NAMALWA (cell line): ENCODE measurements around the gene TSNAX.

Experiments
- DNase-seq: peaks from one replicate; pipeline ENCODE4 v3.0.0-alpha.2; 2015; ENCODE audit warnings: low spot score

The TSNAX gene

GRCh38 chr1:231518485-231519034 lies 9.9 kb upstream of the TSNAX start:
- DNase-seq: no peak

- no peak for DNase-seq
Observed at GRCh38 chr1:231519166-231519565, 9.3 kb upstream of the TSNAX start.

GRCh38 chr1:231522038-231522437 lies 6.4 kb upstream of the TSNAX start:
- DNase-seq: no peak

- no peak for DNase-seq
Observed at GRCh38 chr1:231522931-231523642, 5.4 kb upstream of the TSNAX start.

- no peak for DNase-seq
Observed at GRCh38 chr1:231523816-231524215, 4.7 kb upstream of the TSNAX start.

- no peak for DNase-seq
Observed at GRCh38 chr1:231526536-231526935, 1.9 kb upstream of the TSNAX start.

- DNase-seq: no peak
Observed at GRCh38 chr1:231527586-231528171, 790 bp upstream of the TSNAX start.

- no peak for DNase-seq
Observed at GRCh38 chr1:231533240-231533639, 4.8 kb downstream of the TSNAX start.

- no peak for DNase-seq
Observed at GRCh38 chr1:231534703-231535159, 6.3 kb downstream of the TSNAX start.

- DNase-seq: no peak
Observed at GRCh38 chr1:231536099-231536498, 7.6 kb downstream of the TSNAX start.

- no peak for DNase-seq
Observed at GRCh38 chr1:231540847-231541246, 12.4 kb downstream of the TSNAX start.

GRCh38 chr1:231541842-231542241 lies 13.4 kb downstream of the TSNAX start:
- no peak for DNase-seq

- DNase-seq: no peak
Observed at GRCh38 chr1:231544943-231545592, 16.6 kb downstream of the TSNAX start.

GRCh38 chr1:231546693-231547092 lies 18.2 kb downstream of the TSNAX start:
- no peak for DNase-seq

- no peak for DNase-seq
Observed at GRCh38 chr1:231549733-231550447, 21.4 kb downstream of the TSNAX start.

- peak; percentile 49 for DNase-seq
Observed at GRCh38 chr1:231550448-231550781, 21.9 kb downstream of the TSNAX start.

- DNase-seq: no peak
Observed at GRCh38 chr1:231553320-231553719, 24.9 kb downstream of the TSNAX start.

- DNase-seq: no peak
Observed at GRCh38 chr1:231554969-231555368, 26.5 kb downstream of the TSNAX start.

- no peak for DNase-seq
Observed at GRCh38 chr1:231557411-231557810, 28.9 kb downstream of the TSNAX start.

- DNase-seq: no peak
Observed at GRCh38 chr1:231557898-231558707, 29.6 kb downstream of the TSNAX start.

GRCh38 chr1:231558708-231559185 lies 30.3 kb downstream of the TSNAX start:
- DNase-seq: no peak
